Breast epithelium (tissue), 3 donors: ENCODE data around the gene STX18.

Source experiments
- POLR2A ChIP-seq: fragments of 450-650 bp; IDR thresholded peaks from one replicate; pipeline ENCODE4 v1.6.1; 2016; ENCODE audit warnings: antibody characterized with exemption, mild to moderate bottlenecking, moderate library complexity
- TF ChIP-seq, protein P1 (sequence below), 3 donors: fragments of 450-650 bp; IDR thresholded peaks; one replicate each; pipeline ENCODE4 v1.5.1; 2016 to 2017; ENCODE audit warnings: antibody characterized with exemption in 3 of 3, mild to moderate bottlenecking in 3 of 3, moderate library complexity in 3 of 3

DNA sequence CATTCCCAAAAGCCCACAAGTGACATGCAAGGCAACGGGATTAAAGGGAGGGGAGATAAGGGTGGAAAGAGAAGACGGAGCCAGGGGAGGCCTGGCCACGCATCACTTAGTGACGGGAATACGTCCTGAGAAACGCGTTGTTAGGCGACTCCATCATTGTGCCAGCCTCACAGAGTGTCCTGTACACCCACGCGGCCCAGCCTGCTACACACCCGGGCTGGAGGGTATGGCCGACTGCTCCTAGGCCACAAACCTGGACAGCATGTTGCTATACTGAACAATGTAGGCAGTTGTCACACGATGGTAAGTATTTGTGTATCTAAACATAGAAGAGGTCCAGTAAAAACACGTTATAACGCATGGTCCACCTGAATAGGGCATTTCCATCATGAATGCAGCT, 131.6 kb downstream of the STX18 start:
- TF ChIP-seq, protein P1, sequence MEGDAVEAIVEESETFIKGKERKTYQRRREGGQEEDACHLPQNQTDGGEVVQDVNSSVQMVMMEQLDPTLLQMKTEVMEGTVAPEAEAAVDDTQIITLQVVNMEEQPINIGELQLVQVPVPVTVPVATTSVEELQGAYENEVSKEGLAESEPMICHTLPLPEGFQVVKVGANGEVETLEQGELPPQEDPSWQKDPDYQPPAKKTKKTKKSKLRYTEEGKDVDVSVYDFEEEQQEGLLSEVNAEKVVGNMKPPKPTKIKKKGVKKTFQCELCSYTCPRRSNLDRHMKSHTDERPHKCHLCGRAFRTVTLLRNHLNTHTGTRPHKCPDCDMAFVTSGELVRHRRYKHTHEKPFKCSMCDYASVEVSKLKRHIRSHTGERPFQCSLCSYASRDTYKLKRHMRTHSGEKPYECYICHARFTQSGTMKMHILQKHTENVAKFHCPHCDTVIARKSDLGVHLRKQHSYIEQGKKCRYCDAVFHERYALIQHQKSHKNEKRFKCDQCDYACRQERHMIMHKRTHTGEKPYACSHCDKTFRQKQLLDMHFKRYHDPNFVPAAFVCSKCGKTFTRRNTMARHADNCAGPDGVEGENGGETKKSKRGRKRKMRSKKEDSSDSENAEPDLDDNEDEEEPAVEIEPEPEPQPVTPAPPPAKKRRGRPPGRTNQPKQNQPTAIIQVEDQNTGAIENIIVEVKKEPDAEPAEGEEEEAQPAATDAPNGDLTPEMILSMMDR (IDR thresholded peaks at IDR 0.05) = no peak
- no peak for TF ChIP-seq POLR2A
